Ectodermal cell (in vitro differentiated cells): ENCODE data around the gene QARS1.

Experiments
- H3K27ac ChIP-seq: 2 replicates; pipeline ENCODE4 v1.7.0; 2013; ENCODE audit warnings: mild to moderate bottlenecking, low read depth, low read length; ENCODE audit not compliant: insufficient read depth, poor library complexity, severe bottlenecking
- H3K27me3 ChIP-seq: 2 replicates; pipeline ENCODE4 v1.7.0; 2013; ENCODE audit warnings: mild to moderate bottlenecking, low read length; ENCODE audit not compliant: insufficient read depth, control insufficient read depth, poor library complexity, severe bottlenecking
- H3K36me3 ChIP-seq: one replicate; pipeline ENCODE4 v1.7.0; 2013; ENCODE audit warnings: low read length; ENCODE audit not compliant: control insufficient read depth, insufficient read depth
- H3K4me1 ChIP-seq: one replicate; pipeline ENCODE4 v1.7.0; 2013; ENCODE audit warnings: low read length; ENCODE audit not compliant: control insufficient read depth, insufficient read depth
- H3K4me3 ChIP-seq: 2 replicates; pipeline ENCODE4 v1.7.0; 2013; ENCODE audit warnings: low read depth, low read length, control low read depth; ENCODE audit not compliant: insufficient read depth
- H3K9me3 ChIP-seq: 2 replicates; pipeline ENCODE4 v1.7.0; 2013; ENCODE audit warnings: mild to moderate bottlenecking, low read length, moderate library complexity; ENCODE audit not compliant: control insufficient read depth
- WGBS, 2 experiments: methylation state at CpG; one replicate each; pipeline ENCODE4 v1.1.7; 2013; ENCODE audit warnings: missing lambda C conversion rate in 2 of 2; 5-methylcytosine and 5-hydroxymethylcytosine counted together

Gene QARS1

DNA sequence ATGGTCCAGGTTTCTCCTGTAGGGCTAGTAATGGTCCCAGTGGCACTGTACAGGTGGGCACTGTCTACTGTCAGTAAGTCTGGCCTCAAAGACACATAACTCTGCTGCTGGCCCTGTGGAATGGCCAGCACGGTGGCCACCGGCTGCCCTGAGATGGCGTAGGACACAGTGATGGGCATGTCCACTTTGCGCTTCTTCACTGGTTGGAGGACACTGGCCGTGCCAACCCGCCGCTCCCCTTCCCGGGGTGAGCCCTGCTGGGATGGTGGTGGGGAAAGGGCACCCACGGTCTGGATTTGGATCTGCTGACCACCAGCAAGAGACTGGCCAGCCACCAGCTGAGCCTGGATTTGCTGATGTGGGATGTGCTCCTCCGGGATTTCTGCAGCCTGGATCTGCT, 47.3 kb downstream of the QARS1 start:
- peaks cover 35% of the 10 kb centered on the region for H3K36me3 ChIP-seq
- WGBS, 2 experiments = 96 to 98% methylated on average over 10 of the region's 10 CpGs
- no peaks in the 10 kb centered on the region for H3K9me3 ChIP-seq
- H3K27me3 ChIP-seq = no peaks in the 10 kb centered on the region
- no peaks in the 10 kb centered on the region for H3K4me1 ChIP-seq
- H3K27ac ChIP-seq = no peak overlapping the region
- H3K4me3 ChIP-seq = no peak overlapping the region

- Histone ChIP-seq H3K36me3 (peaks cover 49% of the 10 kb centered on the region), H3K4me1 (no peaks in the 10 kb centered on the region), H3K27me3 (no peaks in the 10 kb centered on the region), H3K4me3 (no peak overlapping the region), H3K27ac (no peak overlapping the region), H3K9me3 (no peaks in the 10 kb centered on the region)
- 89 to 92% methylated on average over 2 of the region's 2 CpGs for WGBS, 2 experiments
Measured at GRCh38 chr3:49054344-49054862, 50.2 kb downstream of the QARS1 start.

DNA sequence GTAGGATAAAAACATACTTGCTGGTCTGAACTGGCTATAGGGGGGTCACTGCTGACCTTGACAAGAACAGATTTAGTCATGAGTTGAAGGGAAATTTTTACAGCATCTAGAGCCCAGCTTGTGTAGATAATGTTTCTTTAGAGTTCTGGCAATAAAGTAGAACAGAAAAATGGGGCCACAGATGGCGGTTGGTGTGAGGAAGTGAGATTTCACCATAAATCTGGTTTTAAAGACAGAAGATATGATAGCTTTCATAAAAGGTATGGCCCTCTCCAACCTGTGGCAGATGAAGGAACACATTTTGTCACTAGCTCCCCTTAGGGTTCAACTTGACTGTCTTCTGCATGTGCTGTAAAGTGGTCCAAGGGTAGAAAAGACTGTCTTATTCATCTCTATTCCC, 51.0 kb downstream of the QARS1 start:
- Histone ChIP-seq H3K4me3 (no peak overlapping the region), H3K27ac (no peak overlapping the region), H3K27me3 (no peaks in the 10 kb centered on the region), H3K4me1 (no peaks in the 10 kb centered on the region), H3K36me3 (peaks cover 49% of the 10 kb centered on the region), H3K9me3 (no peaks in the 10 kb centered on the region)
- WGBS, 2 experiments = 95 to 100% methylated on average over 1 of the region's 1 CpG
